ENCODE data around the gene RPS6KA2. TPM values are rescaled to one million over a fixed set of nuclear protein-coding genes. Genes with fewer than 3 reads are reported as not detected.
A peak's percentile ranks its signal among the peaks of the same experiment; 100 is the strongest.

Gene RPS6KA2
- total RNA-seq, 1 experiment from 2014 or later, result 12.3 TPM

DNA sequence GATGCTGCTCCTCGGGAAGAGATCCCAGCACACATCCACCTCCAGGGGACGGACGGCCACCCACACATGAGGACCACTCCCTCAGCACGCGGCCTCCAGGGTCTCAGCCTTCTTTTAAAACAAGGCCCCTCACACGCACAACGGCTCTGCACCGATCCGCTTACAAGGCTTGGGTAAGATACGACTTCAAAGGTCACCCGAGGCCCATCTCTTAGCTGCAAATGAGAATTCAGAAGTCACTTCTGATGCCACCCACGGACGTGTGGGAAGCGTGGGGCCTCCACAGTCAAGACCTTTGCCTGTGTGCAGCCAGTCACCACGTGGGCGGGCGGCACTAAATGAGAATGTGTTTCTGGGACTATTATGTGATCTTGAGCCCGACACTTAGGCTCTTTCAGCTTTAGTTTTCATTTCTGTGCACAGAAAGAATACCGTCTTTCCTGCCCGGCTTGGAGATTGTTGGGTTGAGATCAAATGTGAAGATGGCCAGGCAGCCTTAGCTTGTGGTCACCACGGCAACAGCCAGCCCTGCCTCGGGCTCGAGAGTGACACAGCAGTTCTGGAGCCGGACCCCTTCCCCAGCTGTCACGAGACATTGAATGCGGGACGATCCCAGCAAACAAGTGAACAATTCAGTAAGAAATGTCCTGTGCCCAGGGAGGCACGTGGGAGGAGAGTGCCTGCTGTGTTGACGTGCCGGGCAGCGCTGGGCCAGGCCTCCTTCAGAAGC, 132.1 kb downstream of the RPS6KA2 start:
- no peak overlapping the region for H2BK5ac ChIP-seq (ENCODE audit: insufficient read length, low read length)
- no peak overlapping the region for H3K23ac ChIP-seq (ENCODE audit: insufficient read length, low read depth, low read length)
- H4K5ac ChIP-seq (ENCODE audit: insufficient read length, low read depth, low read length), result no peak overlapping the region
- no peak overlapping the region for H3K18ac ChIP-seq (ENCODE audit: insufficient read length, low read depth, low read length)
- no peak overlapping the region for H3K4ac ChIP-seq (ENCODE audit: low read depth, low read length)
- Mint-ChIP-seq H3K27ac (peak overlapping the region in 2 of 3 experiments; percentile 68 to 92; a peak in 5 of 7 replicates), H3K27me3 (ENCODE audit: low read depth) (no peaks in the 10 kb centered on the region; the same call in 1 of the 2 replicates), H3K4me3 (no peak overlapping the region), H3K9me3 (no peaks in the 10 kb centered on the region), H3K36me3 (ENCODE audit: insufficient read depth in 1 of 3, low read depth in 3 of 3) (peaks cover 11 to 20% (median 12%) of the 10 kb centered on the region in 3 experiments; a peak in 6 of 7 replicates), H3K4me1 (peaks cover 4% of the 10 kb centered on the region in 2 experiments)
- H3K27me3 ChIP-seq (ENCODE audit: insufficient read depth, low read length), result no peaks in the 10 kb centered on the region
- no peak overlapping the region for H2BK15ac ChIP-seq (ENCODE audit: low read depth, low read length)
- H2BK20ac ChIP-seq (ENCODE audit: low read depth, low read length, poor library complexity, severe bottlenecking), result no peak overlapping the region
- H3K4me1 ChIP-seq (ENCODE audit: insufficient read depth, low read length), result peaks cover 2% of the 10 kb centered on the region
- H2BK12ac ChIP-seq (ENCODE audit: insufficient read length, low read depth, low read length), result no peak overlapping the region
- H4K8ac ChIP-seq (replicated peaks; ENCODE audit: insufficient read length, low read depth, low read length), result no peak overlapping the region
- no peaks in the 10 kb centered on the region for H3K79me1 ChIP-seq (ENCODE audit: insufficient read depth, low read depth, low read length, poor library complexity, severe bottlenecking)
- no CpG with 5 or more reads among the region's 31 CpGs for WGBS (ENCODE audit: extremely low coverage, insufficient read length, low lambda C conversion rate)
- no peak overlapping the region for H3T11ph ChIP-seq (ENCODE audit: low read length)
- DNase-seq, result no peak
- no peak overlapping the region for H3K9ac ChIP-seq (ENCODE audit: extremely low read depth, insufficient read length, low read length)
- no peak for TF ChIP-seq CTCF (conservative IDR thresholded peaks at IDR 0.05)
- H3K56ac ChIP-seq (ENCODE audit: insufficient read length, low read depth, low read length), result no peak overlapping the region
- H2BK120ac ChIP-seq (ENCODE audit: low read depth, low read length, poor library complexity, severe bottlenecking), result no peak overlapping the region
- no peak overlapping the region for H3K27ac ChIP-seq (ENCODE audit: insufficient read length, low read depth, low read length)
- no peaks in the 10 kb centered on the region for H4K20me1 ChIP-seq (ENCODE audit: control insufficient read depth, insufficient read depth, insufficient read length)
- no peaks in the 10 kb centered on the region for H3K23me2 ChIP-seq (ENCODE audit: insufficient read length, low read depth, low read length, poor library complexity, severe bottlenecking)
- no peak overlapping the region for H3K14ac ChIP-seq (ENCODE audit: insufficient read depth, low read length)
- no peaks in the 10 kb centered on the region for H3K9me3 ChIP-seq (ENCODE audit: control insufficient read depth, low read depth, low read length)
- no peaks in the 10 kb centered on the region for H3K79me2 ChIP-seq (ENCODE audit: insufficient read depth, low read length)
- no peak overlapping the region for H3K4me2 ChIP-seq (ENCODE audit: insufficient read depth, insufficient read length, low read length)
- H4K91ac ChIP-seq (ENCODE audit: insufficient read length, low read depth, low read length), result no peak overlapping the region
- H2AK5ac ChIP-seq (ENCODE audit: insufficient read length, low read length), result no peak overlapping the region
- H2AFZ ChIP-seq (ENCODE audit: low read length), result no peak overlapping the region
